Gastroesophageal sphincter (tissue), 4 donors: Measurements from ENCODE around the gene PLA2G4D. TPM values are rescaled to one million over a fixed set of nuclear protein-coding genes. Genes with fewer than 3 reads are reported as not detected.

Experiments
- ATAC-seq: fragments of 150-250 bp; one replicate; pipeline ENCODE4 v1.9.1; 2016; ENCODE audit warnings: mild to moderate bottlenecking, moderate library complexity
- H3K27ac ChIP-seq, 4 donors: fragments of 200-600 bp; sonication (generic) in 3 of 4; 1 replicate in 3 of 4; 2 replicates in 1 of 4; pipeline ENCODE4 v1.5.1; 2016 to 2019
- H3K27me3 ChIP-seq: fragments of 200-600 bp; sonication (generic); one replicate; pipeline ENCODE4 v1.5.1; 2019
- H3K36me3 ChIP-seq, 2 donors: fragments of 200-600 bp; sonication (generic); one replicate each; pipeline ENCODE4 v1.5.1; 2019; ENCODE audit warnings: control low read depth in 1 of 2
- H3K4me1 ChIP-seq, 3 donors: fragments of 200-600 bp; sonication (generic); 1 replicate in 2 of 3; 2 replicates in 1 of 3; pipeline ENCODE4 v1.5.1; 2016 to 2019; ENCODE audit warnings: control low read depth in 2 of 3
- H3K4me3 ChIP-seq, 2 donors: fragments of 200-600 bp; sonication (generic); one replicate each; pipeline ENCODE4 v1.5.1; 2019; ENCODE audit warnings: mild to moderate bottlenecking in 1 of 2, moderate library complexity in 1 of 2
- H3K9me3 ChIP-seq, 3 donors: fragments of 200-600 bp; sonication (generic); one replicate each; pipeline ENCODE4 v1.5.1; 2017 to 2019; ENCODE audit warnings: control low read depth in 2 of 3
- CTCF ChIP-seq, 4 experiments: fragments of 200-600 bp in 2 of 4; fragments of 450-650 bp in 2 of 4; sonication (generic) in 1 of 4; IDR thresholded peaks; one replicate each; pipeline ENCODE4 v1.5.1; 2017 to 2019; ENCODE audit warnings: antibody characterized with exemption in 4 of 4, mild to moderate bottlenecking in 2 of 4, moderate library complexity in 2 of 4
- EP300 ChIP-seq: sonication (generic); formaldehyde crosslinking; IDR thresholded peaks from one replicate; pipeline ENCODE4 v1.6.1; 2017; ENCODE audit warnings: antibody characterized with exemption, mild to moderate bottlenecking
- POLR2A ChIP-seq, 2 donors: fragments of 450-650 bp; IDR thresholded peaks; one replicate each; pipeline ENCODE4 v1.6.1; 2017; ENCODE audit warnings: antibody characterized with exemption in 2 of 2, mild to moderate bottlenecking in 2 of 2, moderate library complexity in 1 of 2
- POLR2AphosphoS5 ChIP-seq: sonication (generic); formaldehyde crosslinking; IDR thresholded peaks from one replicate; pipeline ENCODE4 v1.6.1; 2017; ENCODE audit warnings: antibody characterized with exemption
- WGBS, 2 donors: methylation state at CpG; one replicate each; pipeline ENCODE4 v1.1.5; 2018; ENCODE audit warnings: low coverage in 1 of 2; 5-methylcytosine and 5-hydroxymethylcytosine counted together
- total RNA-seq, 4 donors: library from RNA; depleted of rRNA; stranded (reverse); fragments of >200 nt; gene quantifications; one replicate each; pipeline ENCODE4 v1.1.0, GENCODE V29; 2016

The PLA2G4D gene
- total RNA-seq, 4 donors from 2014 or later = not detected

GRCh38 chr15:42119446-42119760, 25.0 kb upstream of the PLA2G4D start:
- H3K4me3 ChIP-seq = no peak overlapping the region
- peaks cover 5% of the 10 kb centered on the region for H3K27me3 ChIP-seq
- H3K27ac ChIP-seq = no peak overlapping the region
- 46% methylated on average over 5 of the region's 5 CpGs; no CpG with 5 or more reads in 1 of the 2 donors for WGBS, 2 donors
- TF ChIP-seq POLR2A (IDR thresholded peaks at IDR 0.05) (no peak), EP300 (no peak), CTCF (IDR thresholded peaks at IDR 0.05) (no peak), POLR2AphosphoS5 (no peak)
- H3K4me1 ChIP-seq = no peaks in the 10 kb centered on the region
- no peak for ATAC-seq
- peaks cover 0 to 3% (median 0%) of the 10 kb centered on the region in 3 donors for H3K9me3 ChIP-seq
- no peaks in the 10 kb centered on the region for H3K36me3 ChIP-seq

- whole genome bisulfite sequencing, 2 donors = 30 to 42% methylated on average over 5 to 10 of the region's 10 CpGs
- no peak for TF ChIP-seq CTCF (IDR thresholded peaks at IDR 0.05)
- TF ChIP-seq POLR2A (IDR thresholded peaks at IDR 0.05) = no peak
- no peak for TF ChIP-seq EP300
- no peak for TF ChIP-seq POLR2AphosphoS5
- no peak overlapping the region for H3K4me3 ChIP-seq
Measured at GRCh38 chr15:42118650-42119445, 24.5 kb upstream of the PLA2G4D start.

GRCh38 chr15:42111924-42112323, 17.6 kb upstream of the PLA2G4D start:
- WGBS, 2 donors = 46 to 64% methylated on average over 4 of the region's 4 CpGs
- no peaks in the 10 kb centered on the region for H3K36me3 ChIP-seq
- no peaks in the 10 kb centered on the region for H3K4me1 ChIP-seq
- H3K27me3 ChIP-seq = peaks cover 13% of the 10 kb centered on the region
- H3K9me3 ChIP-seq = peaks cover 0 to 3% (median 0%) of the 10 kb centered on the region in 3 donors
- TF ChIP-seq CTCF (IDR thresholded peaks at IDR 0.05) (no peak), POLR2A (IDR thresholded peaks at IDR 0.05) (no peak)
- H3K27ac ChIP-seq = no peak overlapping the region
- H3K4me3 ChIP-seq = no peak overlapping the region
- no peak for ATAC-seq

More at GRCh38 chr15:42118650-42119445, 24.5 kb upstream of the PLA2G4D start:
- Histone ChIP-seq H3K27ac (no peak overlapping the region), H3K9me3 (peaks cover 0 to 3% (median 0%) of the 10 kb centered on the region in 3 donors), H3K4me1 (no peaks in the 10 kb centered on the region), H3K27me3 (peaks cover 5% of the 10 kb centered on the region), H3K36me3 (no peaks in the 10 kb centered on the region)
- ATAC-seq = no peak

- H3K9me3 ChIP-seq = no peaks in the 10 kb centered on the region
- no peak overlapping the region for H3K27ac ChIP-seq
- TF ChIP-seq EP300 = no peak
- no peak for TF ChIP-seq CTCF (IDR thresholded peaks at IDR 0.05)
- TF ChIP-seq POLR2AphosphoS5 = no peak
- TF ChIP-seq POLR2A (IDR thresholded peaks at IDR 0.05) = no peak
- H3K4me3 ChIP-seq = no peak overlapping the region
- peaks cover 17% of the 10 kb centered on the region for H3K27me3 ChIP-seq
- no peak for ATAC-seq
- no peaks in the 10 kb centered on the region for H3K36me3 ChIP-seq
- H3K4me1 ChIP-seq = no peaks in the 10 kb centered on the region
- WGBS, 2 donors = 53 to 64% methylated on average over 3 of the region's 3 CpGs
Measured at GRCh38 chr15:42110367-42110766, 16.0 kb upstream of the PLA2G4D start.

GRCh38 chr15:42108806-42109205, 14.4 kb upstream of the PLA2G4D start:
- H3K27me3 ChIP-seq = peaks cover 17% of the 10 kb centered on the region

More at GRCh38 chr15:42108806-42109205, 14.4 kb upstream of the PLA2G4D start:
- WGBS, 2 donors = 68 to 89% methylated on average over 3 of the region's 3 CpGs
- Histone ChIP-seq H3K4me3 (no peak overlapping the region), H3K27ac (no peak overlapping the region), H3K4me1 (no peaks in the 10 kb centered on the region), H3K9me3 (no peaks in the 10 kb centered on the region), H3K36me3 (no peaks in the 10 kb centered on the region)
- ATAC-seq = no peak
- TF ChIP-seq POLR2A (IDR thresholded peaks at IDR 0.05) (no peak), CTCF (IDR thresholded peaks at IDR 0.05) (no peak), EP300 (no peak), POLR2AphosphoS5 (no peak)
